Subcutaneous adipose tissue (tissue), 4 donors: ENCODE results near the gene POU2F1. TPM values are rescaled to one million over a fixed set of nuclear protein-coding genes. Genes with fewer than 3 reads are reported as not detected.

Source experiments
- CTCF ChIP-seq: fragments of 450-650 bp; IDR thresholded peaks from one replicate; pipeline ENCODE4 v1.5.1; 2016; ENCODE audit warnings: low read depth, mild to moderate bottlenecking, control low read depth, antibody characterized with exemption, moderate library complexity
- total RNA-seq, 4 donors: library from RNA; depleted of rRNA; stranded (reverse); fragments of >200 nt; gene quantifications; one replicate each; pipeline ENCODE4 v1.1.0, GENCODE V29; 2016

Gene POU2F1
- total RNA-seq, 4 donors from 2014 or later: 17.1 to 40.6 (median 20.5) TPM

DNA sequence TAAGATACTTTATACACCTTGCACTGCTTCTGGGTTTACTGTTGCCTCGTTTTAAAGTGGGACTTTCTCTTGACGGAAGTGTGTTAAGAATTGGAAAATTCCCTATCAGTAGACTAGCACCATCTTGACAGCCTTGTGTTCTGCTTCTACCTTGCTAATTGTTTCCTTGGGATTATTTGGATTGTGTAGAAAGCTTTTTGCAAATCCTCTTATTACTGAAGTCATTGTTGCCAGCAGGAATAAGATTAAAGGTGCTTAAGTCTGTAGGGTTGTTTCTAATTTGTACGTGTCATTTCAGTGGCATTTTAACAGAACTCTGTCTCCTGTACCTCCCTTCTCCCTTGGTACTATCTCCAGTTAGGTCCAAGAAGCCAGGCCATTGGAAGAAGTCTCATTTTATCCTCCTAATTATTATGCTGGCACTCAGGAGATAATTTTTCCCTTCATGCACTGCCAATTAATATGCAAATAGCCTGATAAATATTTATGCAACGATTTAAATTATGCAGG, 107.7 kb downstream of the POU2F1 start:
- no peak for TF ChIP-seq CTCF

DNA sequence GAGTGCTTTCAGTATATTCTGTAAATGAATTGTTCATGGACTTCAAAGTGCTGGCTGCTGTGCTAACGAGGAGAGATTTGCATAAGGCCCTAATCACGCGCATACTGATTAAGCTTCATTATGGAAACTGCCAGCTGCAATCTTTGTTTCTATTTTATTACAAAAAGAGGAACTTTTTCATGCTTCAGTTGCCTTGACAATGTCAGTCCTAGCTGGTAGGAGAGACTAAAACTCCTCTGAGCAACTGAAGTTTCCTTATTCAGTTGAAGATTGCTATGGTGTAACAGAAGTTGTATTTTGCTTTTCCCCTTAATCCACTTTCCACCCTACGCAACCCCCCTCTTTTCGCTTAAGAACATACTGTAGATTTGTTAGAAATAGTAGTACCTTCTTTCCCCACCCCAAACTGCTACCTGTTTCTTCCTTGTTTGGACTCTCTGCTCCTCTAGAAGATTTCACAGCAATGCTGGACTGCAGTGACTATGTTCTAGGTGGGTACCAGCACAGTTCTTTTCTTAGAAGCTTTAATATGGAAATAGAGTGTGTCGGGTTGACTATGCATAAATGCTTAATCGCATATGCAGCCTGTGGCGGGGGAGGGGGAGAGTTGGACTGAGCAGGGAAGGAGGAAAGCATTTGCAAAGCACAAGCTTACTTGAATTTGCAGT, 108.3 kb downstream of the POU2F1 start:
- no peak for TF ChIP-seq CTCF

DNA sequence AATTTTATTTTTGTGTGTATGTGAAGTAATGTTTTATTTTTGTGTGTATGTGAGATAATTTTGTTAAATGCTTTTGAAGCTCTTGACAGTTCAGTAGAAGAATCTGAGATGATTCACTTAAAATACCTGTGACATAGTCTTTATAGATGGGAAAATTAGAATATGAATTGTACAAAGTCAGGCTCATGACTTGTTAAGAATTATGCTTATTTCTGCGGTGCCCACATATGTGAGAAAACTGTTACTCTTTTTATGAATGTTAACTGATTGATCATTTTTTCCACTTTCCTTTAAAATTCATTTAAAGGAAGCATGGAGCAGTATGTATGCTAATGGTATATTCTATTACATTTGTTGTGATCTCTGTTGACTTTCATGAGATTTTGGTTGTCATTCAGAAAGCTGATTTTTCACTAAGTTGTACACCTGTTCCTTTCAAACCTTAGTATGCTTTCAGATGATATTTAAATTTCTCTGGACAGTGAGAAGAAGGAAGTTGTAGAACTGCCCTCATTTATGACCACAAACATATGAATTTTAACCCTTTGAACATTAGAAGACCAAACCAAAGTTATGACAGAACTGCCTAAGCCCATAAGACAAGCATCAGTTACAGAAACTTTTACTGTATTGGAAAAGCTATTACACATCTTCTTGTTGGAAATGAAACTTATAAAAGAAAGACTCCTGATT, 110.1 kb downstream of the POU2F1 start:
- no peak for TF ChIP-seq CTCF

- TF ChIP-seq CTCF: no peak
Measured at GRCh38 chr1:167331650-167332049, 111.0 kb downstream of the POU2F1 start.

DNA sequence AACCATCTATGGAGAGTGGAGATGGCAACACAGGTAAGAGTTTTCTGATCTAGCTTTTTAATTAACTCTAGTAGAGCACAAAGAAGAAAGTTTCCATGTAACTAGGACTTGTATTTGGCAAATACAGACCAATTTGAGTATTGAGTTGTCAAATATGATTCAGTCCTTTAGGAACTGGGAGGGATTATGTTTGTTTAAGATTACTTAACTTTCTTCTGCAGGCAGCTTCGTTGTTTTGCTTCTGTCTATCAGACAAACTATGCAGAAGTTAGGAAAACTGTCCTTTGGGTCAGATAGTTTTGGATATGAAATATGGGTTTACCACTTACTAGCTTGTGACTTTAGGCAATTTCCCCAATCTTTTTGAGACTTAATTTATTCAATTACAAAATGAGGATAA, 111.8 kb downstream of the POU2F1 start:
- TF ChIP-seq CTCF: no peak

GRCh38 chr1:167333124-167333523, 112.4 kb downstream of the POU2F1 start:
- no peak for TF ChIP-seq CTCF

- TF ChIP-seq CTCF: no peak
Measured at GRCh38 chr1:167333703-167334102, 113.0 kb downstream of the POU2F1 start.
